Lower leg skin (tissue), 3 donors: ENCODE measurements around the gene NBAS.

ENCODE experiments used
- POLR2A ChIP-seq, 2 donors: fragments of 450-650 bp; IDR thresholded peaks; one replicate each; pipeline ENCODE4 v1.6.1; 2016 to 2017; ENCODE audit warnings: antibody characterized with exemption in 2 of 2, mild to moderate bottlenecking in 1 of 2, moderate library complexity in 1 of 2
- TF ChIP-seq, protein P1 (sequence below), 3 donors: fragments of 450-650 bp; IDR thresholded peaks; one replicate each; pipeline ENCODE4 v1.5.1; 2016; ENCODE audit warnings: antibody characterized with exemption in 3 of 3, mild to moderate bottlenecking in 3 of 3, moderate library complexity in 2 of 3

DNA sequence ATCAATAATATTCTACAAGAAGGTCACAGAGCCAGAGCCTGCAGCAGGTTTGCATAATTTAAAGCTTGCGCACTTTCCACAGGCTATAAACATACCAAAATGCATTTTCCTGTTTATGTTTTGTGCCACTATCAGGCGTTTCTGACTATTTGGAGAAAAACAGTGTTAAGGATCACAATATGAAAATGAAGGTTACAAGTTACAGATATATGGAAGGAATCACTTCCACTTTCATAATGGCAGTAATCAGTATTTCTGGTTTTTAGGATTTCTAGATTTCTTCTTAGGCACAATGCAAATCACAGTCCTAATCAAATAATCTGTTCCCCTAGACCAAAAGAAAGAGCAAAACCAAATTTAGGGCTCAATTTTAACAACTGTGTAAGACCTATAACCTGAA lies 279.5 kb downstream of the NBAS start:
- TF ChIP-seq POLR2A (IDR thresholded peaks at IDR 0.05), result no peak
- TF ChIP-seq, protein P1, sequence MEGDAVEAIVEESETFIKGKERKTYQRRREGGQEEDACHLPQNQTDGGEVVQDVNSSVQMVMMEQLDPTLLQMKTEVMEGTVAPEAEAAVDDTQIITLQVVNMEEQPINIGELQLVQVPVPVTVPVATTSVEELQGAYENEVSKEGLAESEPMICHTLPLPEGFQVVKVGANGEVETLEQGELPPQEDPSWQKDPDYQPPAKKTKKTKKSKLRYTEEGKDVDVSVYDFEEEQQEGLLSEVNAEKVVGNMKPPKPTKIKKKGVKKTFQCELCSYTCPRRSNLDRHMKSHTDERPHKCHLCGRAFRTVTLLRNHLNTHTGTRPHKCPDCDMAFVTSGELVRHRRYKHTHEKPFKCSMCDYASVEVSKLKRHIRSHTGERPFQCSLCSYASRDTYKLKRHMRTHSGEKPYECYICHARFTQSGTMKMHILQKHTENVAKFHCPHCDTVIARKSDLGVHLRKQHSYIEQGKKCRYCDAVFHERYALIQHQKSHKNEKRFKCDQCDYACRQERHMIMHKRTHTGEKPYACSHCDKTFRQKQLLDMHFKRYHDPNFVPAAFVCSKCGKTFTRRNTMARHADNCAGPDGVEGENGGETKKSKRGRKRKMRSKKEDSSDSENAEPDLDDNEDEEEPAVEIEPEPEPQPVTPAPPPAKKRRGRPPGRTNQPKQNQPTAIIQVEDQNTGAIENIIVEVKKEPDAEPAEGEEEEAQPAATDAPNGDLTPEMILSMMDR (IDR thresholded peaks at IDR 0.05), result no peak
